HG03097 (cell line): ENCODE results near the gene SMG9.

Experiments
- ATAC-seq: cut with Tn5 transposase; IDR thresholded peaks from one replicate; pipeline ENCODE4 v1.9.1; 2021; ENCODE audit not compliant: unreplicated experiment, low FRiP score

Gene SMG9, protein sequence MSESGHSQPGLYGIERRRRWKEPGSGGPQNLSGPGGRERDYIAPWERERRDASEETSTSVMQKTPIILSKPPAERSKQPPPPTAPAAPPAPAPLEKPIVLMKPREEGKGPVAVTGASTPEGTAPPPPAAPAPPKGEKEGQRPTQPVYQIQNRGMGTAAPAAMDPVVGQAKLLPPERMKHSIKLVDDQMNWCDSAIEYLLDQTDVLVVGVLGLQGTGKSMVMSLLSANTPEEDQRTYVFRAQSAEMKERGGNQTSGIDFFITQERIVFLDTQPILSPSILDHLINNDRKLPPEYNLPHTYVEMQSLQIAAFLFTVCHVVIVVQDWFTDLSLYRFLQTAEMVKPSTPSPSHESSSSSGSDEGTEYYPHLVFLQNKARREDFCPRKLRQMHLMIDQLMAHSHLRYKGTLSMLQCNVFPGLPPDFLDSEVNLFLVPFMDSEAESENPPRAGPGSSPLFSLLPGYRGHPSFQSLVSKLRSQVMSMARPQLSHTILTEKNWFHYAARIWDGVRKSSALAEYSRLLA

DNA sequence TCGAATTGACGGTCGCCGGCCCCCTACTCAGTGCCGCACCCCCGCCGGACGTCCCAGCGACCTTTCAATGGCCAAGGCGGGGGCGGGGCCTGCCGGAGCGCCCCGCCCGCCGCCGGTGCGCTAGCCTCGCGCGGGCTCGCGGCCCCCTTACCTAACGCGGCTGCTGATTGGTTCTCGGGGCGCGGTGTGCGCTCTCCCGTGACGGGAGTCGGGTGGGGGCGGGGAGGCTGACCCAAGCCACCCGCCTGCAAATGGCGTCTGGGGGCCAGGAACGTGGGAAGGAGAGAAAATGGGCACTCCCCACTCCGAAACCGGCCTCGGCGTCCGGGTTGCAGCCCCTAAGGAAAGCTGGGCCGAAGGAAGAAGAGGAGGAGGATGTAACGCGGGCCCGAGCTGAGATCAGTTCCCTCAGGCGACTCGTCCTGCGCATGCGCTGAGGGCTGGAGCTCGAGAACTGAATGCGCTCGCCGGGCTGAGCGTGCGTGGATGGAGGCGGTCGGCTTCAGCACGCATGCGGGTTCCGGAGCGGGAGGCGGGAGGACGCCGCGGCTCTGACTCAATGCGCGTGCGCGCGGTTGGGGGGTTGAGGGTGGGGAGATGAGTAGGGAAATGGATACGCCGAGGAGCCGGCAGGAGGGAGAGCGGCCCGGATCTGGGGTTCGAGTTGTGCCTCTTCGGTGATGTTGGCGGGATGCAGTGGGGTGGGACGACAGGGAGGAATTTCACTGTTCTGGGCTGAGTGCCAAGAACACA is at the start of gene SMG9:
SMG9 (minus strand) TSS at position 460 of the 753 bp plus-strand sequence. CDS start 4,221 bp downstream, outside the sequence.
- ATAC-seq, result peak; percentile 59

DNA sequence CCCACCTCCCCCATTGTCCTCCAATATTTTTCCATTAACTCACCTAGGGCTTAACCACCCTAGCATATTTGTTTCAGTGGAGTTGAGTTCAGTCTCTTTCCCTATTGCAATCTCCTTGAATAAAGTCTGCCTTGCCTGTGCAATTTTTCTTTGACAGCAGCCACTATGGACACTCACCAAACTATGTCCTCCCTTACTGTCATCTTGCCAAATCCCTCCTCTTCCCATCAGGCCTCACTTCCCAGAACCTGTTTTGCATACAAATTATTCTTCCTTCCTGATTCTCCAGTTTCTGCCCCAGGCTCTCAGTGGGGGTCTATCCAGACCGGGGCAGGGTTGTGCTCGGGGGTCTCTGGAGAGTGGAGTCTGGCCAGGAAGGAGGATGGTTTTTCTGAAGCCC is 49.7 kb upstream of the SMG9 start:
- ATAC-seq, result no peak

DNA sequence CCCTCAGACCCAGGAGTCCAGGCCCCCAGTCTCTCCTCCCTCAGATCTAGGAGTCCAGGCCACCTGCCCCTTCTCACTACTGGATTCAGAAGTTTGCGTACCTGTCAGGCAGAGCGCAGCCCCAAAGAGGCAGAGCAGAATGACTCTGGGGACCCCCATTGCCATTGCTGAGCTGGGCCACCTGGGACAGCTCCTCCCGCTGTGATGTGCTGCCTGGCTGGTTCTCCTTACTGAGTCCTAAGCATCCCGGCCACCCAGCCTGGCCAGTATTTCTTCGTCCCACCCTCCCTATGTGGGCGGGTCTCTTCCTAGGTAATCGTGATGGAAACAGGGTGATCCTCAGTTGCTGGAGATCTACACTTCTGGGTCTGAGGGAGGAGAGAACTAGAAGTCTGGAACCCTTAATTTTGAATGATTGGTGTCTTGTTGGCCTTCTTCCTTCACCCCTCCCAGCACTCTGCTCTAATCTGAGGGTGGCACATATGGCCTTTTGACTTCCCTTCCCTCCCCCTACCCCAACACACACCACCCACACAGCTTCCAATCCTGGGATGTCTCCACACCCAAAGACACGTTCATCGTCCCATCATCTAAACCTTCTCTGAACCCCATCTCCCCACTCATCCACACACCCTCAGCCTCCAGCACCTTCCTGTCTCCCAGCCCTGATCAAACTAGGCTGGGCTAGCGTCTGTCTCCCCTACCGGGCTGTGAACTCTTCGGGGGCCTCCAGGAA is 47.6 kb upstream of the SMG9 start, which contains the start of gene LYPD5:
LYPD5 (minus strand) TSS at position 232 of the 736 bp plus-strand sequence; CDS start at position 165, 67 bp downstream.
- no peak for ATAC-seq

DNA sequence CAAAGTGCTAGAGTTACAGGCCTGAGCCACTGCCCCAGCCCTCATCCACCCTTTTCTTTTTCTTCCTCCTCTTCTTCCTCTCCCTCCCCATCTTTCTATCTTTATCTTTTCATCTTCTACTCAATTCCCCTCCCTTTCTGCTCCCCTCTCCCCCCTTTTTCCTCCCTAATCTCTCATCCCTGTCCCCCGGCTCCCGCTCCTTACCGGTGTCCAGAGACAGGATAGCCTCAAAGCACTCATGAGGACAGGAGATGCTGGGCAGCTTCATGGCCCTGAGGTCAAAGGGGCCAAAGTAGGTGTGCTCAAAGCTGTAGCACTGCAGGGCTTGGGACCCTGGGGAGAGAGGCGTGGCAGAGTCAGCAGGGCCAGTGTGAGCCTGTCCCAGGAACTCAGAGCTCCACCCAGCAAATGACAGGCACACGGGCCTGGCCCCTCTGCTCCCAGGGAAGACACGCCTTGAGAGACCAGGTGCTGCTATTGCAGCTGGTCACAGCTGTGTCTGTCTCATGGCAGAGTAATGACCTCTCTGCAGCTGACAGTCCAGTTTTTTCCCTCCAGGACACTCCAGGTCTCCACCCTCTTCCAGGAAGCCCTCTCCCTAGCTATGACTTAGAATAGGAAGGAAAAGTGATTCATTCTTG is 44.9 kb upstream of the SMG9 start:
- no peak for ATAC-seq

DNA sequence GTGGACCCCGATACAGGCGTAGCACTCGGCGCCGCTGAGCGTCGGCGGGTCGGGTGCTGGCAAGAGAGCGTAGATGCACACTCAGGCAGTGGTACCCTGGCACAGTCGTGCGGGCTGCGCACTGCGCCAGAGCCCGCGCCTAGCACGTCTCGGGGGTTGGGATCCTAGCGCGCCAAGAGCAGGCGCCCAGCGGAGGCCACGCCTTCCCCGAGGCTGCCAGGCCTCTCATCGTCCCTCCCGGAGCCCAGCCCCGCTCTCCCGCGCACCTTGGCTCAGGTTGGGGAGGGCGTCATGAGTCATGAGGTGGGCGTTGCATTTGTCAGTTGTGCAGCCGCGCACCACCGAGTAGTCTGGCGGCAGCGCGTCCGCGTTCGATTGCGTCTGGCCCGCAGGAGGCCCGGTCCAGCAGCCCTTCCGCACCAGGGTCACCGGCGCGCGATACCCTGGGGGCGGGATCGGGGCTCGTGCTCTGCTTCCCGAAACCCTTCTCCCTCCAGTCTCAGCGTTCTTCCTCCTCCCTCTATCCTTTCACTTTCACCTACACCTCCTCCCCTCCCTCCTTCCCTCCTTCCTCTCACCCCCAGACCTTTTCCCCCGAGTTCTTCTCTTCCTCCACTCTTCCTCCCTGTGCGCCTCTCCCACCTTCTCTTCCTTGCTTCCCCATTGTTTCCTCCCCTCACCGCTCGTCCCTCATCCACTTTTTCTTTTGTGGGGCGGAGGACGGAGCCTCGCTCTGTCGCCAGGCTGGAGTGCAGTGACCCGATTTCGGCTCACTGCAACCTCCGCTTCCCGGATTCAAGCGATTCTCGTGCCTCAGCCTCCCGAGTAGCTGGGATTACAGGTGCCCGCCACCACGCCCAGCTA is 44.0 kb upstream of the SMG9 start:
- ATAC-seq, result no peak

DNA sequence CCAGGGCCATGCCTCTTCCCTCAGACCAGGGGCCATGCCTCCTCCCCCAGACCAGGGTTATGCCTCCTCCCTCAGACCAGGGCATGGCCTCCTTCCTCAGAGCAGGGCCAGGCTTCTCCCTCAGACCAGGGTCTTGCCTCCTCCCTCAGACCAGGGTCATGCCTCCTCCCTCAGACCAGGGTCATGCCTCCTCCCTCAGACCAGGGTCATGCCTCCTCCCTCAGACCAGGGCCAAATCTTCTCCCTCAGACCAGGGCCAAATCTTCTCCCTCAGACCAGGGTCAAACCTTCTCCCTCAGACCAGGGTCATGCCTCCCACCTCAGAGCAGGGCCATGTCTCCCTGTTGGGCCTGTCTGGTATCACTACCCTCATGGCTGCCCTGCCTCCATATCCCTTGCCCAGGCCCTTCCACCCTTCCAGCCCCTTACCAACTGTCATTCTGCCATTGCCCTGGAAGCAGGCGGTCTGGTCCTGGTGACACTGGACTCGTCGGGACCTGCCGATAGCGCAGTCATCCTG is 43.3 kb upstream of the SMG9 start:
- ATAC-seq, result no peak

DNA sequence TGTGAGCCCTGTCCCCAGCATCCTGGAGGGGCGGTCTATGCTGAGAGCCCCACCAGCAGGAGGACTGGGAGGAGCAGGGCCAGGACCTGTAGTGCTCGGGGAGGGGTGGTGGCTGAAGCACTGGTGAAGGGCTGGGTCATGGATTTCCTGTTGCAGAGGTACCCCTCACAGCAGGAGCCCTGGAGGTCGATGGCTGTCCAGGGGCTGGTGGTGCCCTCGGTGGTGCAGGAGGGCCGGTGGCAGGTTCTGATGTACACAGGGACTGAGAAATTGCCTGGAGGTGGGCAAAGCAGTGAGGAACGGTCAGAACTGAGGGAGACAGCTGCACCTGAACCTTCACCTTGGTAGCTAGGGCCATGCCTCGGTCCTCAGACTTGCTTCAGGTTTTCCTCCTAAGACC is 42.8 kb upstream of the SMG9 start:
- no peak for ATAC-seq

DNA sequence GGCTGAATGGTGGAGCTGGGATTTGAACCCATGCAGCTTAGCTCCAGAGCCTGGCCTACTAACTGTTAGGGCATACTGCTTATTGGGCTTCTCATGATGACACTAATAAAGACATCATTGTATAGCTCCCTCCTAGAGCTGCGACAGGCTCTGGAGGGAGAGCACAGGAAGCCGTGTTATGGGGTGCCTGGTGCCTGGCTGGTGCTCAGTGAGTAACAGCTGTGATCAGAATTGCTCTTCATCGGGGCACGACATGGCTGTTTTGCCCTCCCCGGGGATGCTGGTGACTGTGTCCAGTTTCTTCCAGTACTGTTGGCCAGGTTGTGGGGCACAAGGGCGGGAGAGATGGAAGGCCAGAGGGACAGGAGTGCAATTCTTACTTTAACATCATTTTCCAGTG is 42.4 kb upstream of the SMG9 start:
- ATAC-seq, result no peak

DNA sequence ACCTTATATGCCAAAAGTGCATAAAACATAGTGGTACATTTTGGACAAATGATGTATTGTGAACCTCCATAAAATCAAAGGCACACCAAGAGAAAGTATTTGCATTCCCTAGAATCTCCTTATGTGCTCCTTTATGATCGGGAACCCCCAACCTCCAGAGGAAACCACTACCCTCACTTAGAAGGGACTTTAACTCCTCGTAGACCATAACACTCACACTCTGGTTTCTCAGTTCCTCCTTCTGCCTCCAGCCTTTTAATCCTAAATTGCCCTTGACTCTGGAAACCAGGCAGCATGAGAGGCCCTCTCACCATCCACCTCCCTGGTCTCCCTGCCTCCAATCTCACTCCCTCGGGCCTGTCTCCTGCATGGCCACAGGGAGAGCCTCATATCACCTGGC is 35.8 kb upstream of the SMG9 start:
- ATAC-seq, result no peak

DNA sequence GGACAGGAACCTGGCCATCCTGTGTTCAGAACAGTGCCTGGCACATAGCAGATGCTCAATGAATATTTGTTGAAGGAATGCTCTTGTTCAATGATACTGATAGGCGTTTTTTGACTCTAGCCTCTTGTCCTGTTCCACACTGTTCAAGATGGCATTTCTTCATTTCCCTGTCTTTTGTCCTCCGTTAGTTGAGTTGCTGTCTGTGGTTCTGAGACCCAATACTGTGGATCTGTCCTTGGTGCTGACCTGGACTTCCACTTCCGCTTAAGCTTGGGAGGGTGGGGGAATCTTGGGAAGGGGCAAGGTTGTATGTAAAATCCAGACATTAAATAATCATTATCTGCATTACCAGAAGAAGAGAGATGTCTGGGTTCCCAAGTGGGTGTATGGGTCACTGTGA is 34.3 kb upstream of the SMG9 start:
- no peak for ATAC-seq

DNA sequence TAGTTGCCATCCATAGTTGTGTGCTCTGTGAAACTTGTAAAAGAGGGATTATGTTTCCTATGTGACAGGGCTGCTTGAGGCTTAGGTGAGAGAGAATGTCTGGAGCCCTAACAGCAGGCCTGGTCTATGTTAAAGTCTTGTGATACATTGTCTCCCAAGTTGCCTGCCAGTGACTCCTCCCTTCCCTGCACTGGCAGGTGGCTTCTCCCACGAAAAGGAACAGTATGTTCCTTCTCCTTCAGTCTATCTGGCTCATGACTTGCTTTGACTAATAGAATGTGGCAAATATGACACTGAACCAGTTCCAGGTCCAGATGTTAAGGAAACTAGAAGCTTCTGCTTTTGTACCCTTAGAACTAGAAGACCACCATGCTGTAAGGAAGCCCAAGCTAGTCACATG is 31.9 kb upstream of the SMG9 start:
- ATAC-seq, result no peak

DNA sequence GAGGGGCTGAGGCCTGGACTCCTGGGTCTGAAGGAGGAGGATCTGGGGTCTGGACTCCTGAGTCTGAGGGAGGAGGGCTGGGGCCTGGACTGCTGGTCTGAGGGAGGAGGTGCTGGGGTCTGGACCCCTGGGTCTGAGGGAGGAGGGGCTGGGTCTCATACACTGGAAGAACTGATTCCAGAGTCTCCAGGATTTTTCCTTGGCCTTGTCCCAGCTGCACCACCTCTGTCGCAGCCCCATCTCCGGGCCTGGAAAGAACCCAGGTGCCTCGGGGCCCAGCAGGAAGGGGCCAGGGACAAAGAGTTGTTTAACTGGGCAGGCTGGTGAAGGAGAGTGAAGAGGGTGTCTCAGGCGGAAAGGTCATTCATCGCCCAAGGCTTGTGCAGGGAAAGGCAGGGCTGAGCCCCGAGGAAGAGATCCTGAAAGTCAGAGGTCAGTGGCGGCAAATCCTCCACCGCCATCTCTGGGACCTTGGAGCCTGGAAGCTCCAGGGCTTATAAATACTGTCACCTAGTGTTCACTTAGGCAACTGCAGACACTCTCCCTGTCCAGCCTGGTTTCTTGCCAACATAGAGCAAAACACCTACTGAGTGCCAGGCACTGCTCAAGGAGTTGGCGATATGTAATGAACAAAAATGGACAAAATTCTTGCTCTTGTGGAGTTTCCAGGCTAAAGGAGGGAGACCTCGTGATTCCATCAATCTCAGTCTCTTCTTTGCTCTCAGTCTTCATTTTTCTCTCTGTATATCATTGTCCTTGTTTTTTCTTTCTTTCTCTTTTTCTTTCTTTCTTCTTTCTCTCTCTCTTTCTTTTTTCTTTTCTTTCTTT is 30.4 kb upstream of the SMG9 start:
- ATAC-seq, result peak; percentile 43

DNA sequence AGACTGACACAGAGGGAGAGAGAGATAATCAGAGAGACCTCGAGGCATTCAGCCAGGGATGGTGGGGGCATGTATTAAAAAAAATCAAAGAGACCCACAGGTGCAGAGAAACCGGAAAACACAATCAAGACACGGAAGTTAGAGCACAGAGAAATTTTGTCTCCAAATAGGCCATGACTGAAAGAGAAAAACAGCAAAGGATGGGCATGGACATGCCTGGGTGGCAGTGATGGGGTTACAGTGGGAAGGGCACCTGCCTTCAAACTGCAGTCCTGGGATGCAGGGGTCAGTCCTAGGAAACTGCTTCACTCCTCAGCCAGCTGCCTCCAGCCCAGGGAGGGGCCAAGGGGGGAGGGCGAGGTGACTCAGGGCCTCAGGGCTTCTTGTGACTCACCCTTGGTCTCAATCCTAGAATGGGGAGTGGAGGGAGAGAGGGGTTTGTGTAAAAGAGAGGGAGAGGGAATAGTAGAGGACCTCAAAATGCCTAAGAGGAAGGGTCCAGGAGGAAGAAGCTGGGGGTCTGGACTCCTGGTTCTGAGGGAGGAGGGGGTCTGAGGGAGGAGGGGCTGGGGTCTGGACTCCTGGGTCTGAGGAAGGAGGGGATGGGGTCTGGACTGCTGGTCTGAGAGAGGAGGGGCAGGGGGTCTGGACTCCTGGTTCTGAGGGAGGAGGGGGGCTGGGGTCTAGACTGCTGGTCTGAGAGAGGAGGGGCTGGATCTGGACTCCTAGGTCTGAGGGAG is 29.6 kb upstream of the SMG9 start:
- ATAC-seq, result no peak

DNA sequence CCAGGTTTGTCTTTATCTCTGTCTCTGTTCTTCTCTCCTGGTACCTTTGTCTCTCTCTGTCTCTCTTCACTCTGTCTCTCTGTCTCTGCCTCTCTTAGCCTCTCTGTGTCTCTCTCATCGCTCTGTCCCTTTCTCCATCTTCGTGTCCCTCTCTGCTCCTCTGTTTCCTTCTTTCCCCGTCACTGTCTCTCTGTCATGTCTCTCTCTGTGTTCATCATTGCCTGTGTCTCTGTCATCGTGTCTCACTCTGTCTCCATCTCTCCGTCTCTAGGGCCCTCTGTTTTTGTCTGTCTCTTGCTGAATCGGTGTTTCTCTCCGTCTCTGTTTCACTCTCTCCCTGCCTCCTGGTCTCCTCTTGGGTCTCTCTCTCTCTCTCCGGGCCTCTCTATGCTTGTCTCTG is 28.9 kb upstream of the SMG9 start:
- no peak for ATAC-seq

DNA sequence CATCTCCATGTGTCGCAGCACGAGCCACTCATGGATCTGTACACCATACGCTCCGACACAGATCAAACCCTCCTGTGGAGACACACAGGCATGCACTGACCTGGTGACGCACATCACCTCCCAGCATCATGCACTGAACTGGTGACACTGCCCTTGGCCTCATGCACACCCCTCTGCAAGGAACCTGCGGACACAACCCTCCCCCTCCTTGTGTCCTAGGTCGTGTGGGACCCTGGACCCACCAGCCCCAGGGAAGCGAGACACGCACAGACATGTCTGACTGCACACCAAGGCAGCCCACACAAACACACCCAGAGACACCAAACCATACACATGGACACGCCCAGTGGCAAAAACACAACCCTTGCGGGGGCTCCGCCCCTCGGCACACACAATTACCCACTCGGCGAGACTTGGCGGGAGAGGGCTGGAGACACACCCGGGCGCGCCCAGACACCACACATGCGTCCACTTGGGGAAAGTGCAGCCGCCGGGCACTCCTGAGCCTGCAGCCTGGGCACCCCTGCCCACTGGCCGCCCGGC is 28.0 kb upstream of the SMG9 start:
- no peak for ATAC-seq

DNA sequence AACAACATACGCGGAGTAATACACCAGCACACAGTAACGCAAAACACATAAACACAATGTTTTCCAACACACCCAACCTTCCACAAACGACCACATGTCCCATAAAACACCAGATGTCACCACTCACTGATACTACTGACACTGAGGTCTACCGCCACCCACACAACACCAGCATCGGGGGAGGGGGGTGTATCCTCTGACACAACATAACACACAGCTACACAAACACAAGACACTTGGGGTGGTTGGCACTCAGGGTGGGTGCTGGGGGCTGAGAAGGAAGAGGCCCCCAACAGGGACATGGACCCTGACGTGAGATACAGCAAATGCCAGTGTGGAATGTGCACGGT is 27.5 kb upstream of the SMG9 start:
- no peak for ATAC-seq

DNA sequence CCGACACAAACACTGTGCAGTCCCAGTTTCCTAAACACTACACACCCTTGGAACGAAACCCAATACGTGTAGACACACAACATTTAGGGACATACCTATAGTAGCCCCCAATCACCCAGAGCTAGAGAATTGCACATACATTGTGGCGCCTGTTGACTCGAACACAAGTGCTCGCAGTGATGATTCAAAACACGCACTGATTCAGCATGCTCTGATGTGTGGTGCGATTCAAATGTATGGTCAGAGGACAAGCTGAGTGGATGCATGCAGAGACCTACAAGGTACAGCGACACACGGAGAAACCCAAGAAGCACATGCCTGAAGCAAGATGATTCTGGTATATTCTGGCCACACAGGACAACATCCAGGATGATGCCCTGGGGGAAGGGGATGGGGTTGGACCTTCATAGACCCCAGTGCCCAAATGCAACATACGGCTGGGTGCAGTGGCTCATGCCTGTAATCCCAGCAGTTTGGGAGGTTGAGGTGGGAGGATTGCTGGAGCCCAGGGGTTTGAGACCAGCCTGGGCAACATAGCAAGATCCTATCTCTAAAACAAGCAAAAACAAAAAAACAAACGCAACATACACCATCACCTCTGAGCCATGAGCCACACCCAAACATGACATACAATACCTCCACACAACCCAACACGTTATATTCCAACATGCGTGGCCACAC is 27.0 kb upstream of the SMG9 start:
- no peak for ATAC-seq
